ENCODE data around the gene NPTN. TPM values are rescaled to one million over a fixed set of nuclear protein-coding genes. Genes with fewer than 3 reads are reported as not detected.

The NPTN gene
- total RNA-seq, 2 experiments from 2014 or later, result 46.7 to 49.8 TPM

GRCh38 chr15:73631915-73632669 is 1.1 kb downstream of the NPTN start:
- peak overlapping the region; percentile 83 for H3K4me3 Mint-ChIP-seq
- peaks cover 49% of the 10 kb centered on the region for H3K4me1 Mint-ChIP-seq (ENCODE audit: low read depth)
- intact Hi-C loops (cut with micrococcal nuclease), result loop anchor here (1.0 to 10.0 kb wide), 5 partner anchors 62 to 847 kb away; partner anchors contain the start of genes NEO1, PML and STOML1
- POLR2A ChIA-PET, result interaction anchor here (0.6 to 0.7 kb wide), 3 partner anchors 9 to 1213 kb away, joined by 3 to 6 read pairs (median 3); no protein-coding TSS in a partner anchor
- CTCF ChIA-PET, result interaction anchor here (0.8 to 17.3 kb wide), 6 partner anchors 8 to 395 kb away, joined by 3 to 437 read pairs (median 4); partner anchors contain the start of gene CD276
- peak; percentile 27 for DNase-seq
- H3K9me3 Mint-ChIP-seq, result no peaks in the 10 kb centered on the region
- H3K36me3 Mint-ChIP-seq, result no peaks in the 10 kb centered on the region
- peak overlapping the region; percentile 52 for H3K27ac Mint-ChIP-seq
- H3K27me3 Mint-ChIP-seq, result peaks cover 2% of the 10 kb centered on the region

GRCh38 chr15:73630921-73631362 is 2.2 kb downstream of the NPTN start:
- no peak for DNase-seq
- Mint-ChIP-seq H3K4me3 (peak overlapping the region; percentile 38), H3K27me3 (no peaks in the 10 kb centered on the region), H3K4me1 (ENCODE audit: low read depth) (peaks cover 50% of the 10 kb centered on the region), H3K27ac (no peak overlapping the region), H3K9me3 (no peaks in the 10 kb centered on the region), H3K36me3 (no peaks in the 10 kb centered on the region)
- intact Hi-C loops (cut with micrococcal nuclease), result loop anchor here (1.0 to 10.0 kb wide), 4 partner anchors 61 to 576 kb away; partner anchors contain the start of genes NEO1, PML and STOML1
- ChIA-PET CTCF (interaction anchor here (1.0 to 17.3 kb wide), 6 partner anchors 12 to 69 kb away, joined by 3 to 437 read pairs (median 4); partner anchors contain the start of gene CD276), POLR2A (interaction anchor here (1.3 kb wide), 1 partner anchor 22 kb away, joined by 4 read pairs; no protein-coding TSS in a partner anchor)

DNA sequence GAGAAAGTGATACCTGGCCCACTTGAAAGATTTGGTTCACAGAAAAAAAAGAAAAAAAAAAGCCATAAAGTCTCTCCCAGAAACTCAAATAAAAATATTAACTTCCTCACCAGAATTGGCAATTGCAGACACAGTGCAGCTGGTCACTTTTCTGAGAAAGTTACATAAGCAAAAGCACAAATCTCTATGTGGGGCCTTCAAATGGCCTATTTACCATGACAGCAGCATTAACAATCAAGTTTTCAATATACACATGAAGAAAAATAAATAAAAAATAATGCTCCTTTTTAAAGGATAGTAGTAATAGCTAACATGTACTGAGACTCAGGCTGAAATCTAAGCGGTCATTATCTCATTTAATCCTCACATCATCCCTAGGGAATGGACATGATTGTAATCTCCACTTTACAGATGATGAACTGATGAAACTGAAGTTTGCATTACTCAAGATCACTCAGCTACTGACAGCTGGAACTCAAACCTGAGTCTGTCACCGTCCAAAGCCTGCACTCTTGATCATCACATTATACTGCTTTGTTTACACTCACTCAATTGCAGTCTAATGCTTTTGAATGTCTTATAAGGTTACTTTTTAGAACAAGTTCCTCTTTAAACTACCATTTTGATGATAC is 3.3 kb downstream of the NPTN start:
- no peaks in the 10 kb centered on the region for H3K36me3 Mint-ChIP-seq
- H3K9me3 Mint-ChIP-seq, result no peaks in the 10 kb centered on the region
- no peak overlapping the region for H3K27ac Mint-ChIP-seq
- no peak for DNase-seq
- no peaks in the 10 kb centered on the region for H3K27me3 Mint-ChIP-seq
- ChIA-PET CTCF (interaction anchor here (1.0 to 17.3 kb wide), 3 partner anchors 11 to 70 kb away, joined by 3 to 437 read pairs (median 125); no protein-coding TSS in a partner anchor), POLR2A (interaction anchor here (1.3 kb wide), 1 partner anchor 21 kb away, joined by 4 read pairs; no protein-coding TSS in a partner anchor)
- H3K4me1 Mint-ChIP-seq (ENCODE audit: low read depth), result peaks cover 52% of the 10 kb centered on the region
- no peak overlapping the region for H3K4me3 Mint-ChIP-seq
- intact Hi-C loops (cut with micrococcal nuclease), result loop anchor here (10.0 kb wide), 3 partner anchors 345 to 575 kb away; partner anchors contain the start of genes NEO1, PML and STOML1

- no peak overlapping the region for H3K4me3 Mint-ChIP-seq
- no peaks in the 10 kb centered on the region for H3K9me3 Mint-ChIP-seq
- peaks cover 52% of the 10 kb centered on the region for H3K4me1 Mint-ChIP-seq (ENCODE audit: low read depth)
- H3K36me3 Mint-ChIP-seq, result no peaks in the 10 kb centered on the region
- H3K27ac Mint-ChIP-seq, result no peak overlapping the region
- H3K27me3 Mint-ChIP-seq, result no peaks in the 10 kb centered on the region
- DNase-seq, result no peak
- ChIA-PET CTCF (interaction anchor here (10.2 to 17.3 kb wide), 2 partner anchors 68 to 71 kb away, joined by 125 to 437 read pairs; no protein-coding TSS in a partner anchor), POLR2A (no interaction called here)
- intact Hi-C loops (cut with micrococcal nuclease), result no loop called here
Observed at GRCh38 chr15:73628976-73629797, 4.0 kb downstream of the NPTN start.

DNA sequence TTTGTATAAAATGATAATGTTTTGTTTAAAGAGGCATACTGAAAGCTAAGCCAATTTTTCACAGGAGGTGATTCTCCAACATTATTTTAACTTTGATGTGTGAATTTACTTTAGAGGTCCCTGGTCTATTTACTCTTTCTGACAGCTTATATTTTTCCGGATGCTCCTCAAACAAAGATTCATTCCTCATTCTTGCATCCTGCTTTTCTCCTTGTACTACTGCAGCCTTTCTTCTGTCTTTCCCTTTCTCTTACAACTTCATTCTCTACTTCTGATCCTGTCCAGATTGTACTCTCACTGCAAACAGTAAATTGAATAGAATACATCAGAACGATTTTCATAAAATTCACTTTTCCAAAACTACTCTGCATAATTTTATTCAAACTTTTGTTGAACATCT is 5.1 kb downstream of the NPTN start:
- ChIA-PET CTCF (interaction anchor here (0.7 to 3.7 kb wide), 4 partner anchors 7 to 79 kb away, joined by 3 to 20 read pairs (median 6); no protein-coding TSS in a partner anchor), POLR2A (interaction anchor here (0.6 kb wide), 2 partner anchors 394 to 1489 kb away, joined by 3 read pairs; no protein-coding TSS in a partner anchor)
- Mint-ChIP-seq H3K27ac (no peak overlapping the region), H3K4me1 (ENCODE audit: low read depth) (peaks cover 48% of the 10 kb centered on the region), H3K36me3 (no peaks in the 10 kb centered on the region), H3K4me3 (no peak overlapping the region), H3K9me3 (no peaks in the 10 kb centered on the region), H3K27me3 (no peaks in the 10 kb centered on the region)
- DNase-seq, result no peak
- intact Hi-C loops (cut with micrococcal nuclease), result no loop called here

DNA sequence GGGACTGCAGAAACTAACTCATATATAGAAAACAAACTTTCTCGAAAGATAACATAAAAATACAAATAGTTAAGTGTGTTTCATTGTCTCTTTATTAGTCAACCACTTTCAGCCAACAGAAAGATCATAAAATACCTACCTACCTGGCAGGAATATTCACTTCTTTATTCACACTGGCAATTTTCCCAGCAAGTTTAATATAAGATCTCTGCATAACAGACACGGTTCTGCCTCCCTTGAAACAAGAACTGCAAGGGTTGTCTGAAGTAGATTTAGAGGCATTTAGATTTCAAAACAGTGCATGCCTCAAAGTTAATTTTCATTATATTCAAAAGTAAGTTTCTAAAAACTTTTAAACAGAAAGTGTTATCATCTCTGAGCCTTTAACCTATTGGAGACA is 7.1 kb downstream of the NPTN start:
- Mint-ChIP-seq H3K27ac (no peak overlapping the region), H3K4me1 (ENCODE audit: low read depth) (peaks cover 43% of the 10 kb centered on the region), H3K36me3 (no peaks in the 10 kb centered on the region), H3K4me3 (no peak overlapping the region), H3K9me3 (no peaks in the 10 kb centered on the region), H3K27me3 (no peaks in the 10 kb centered on the region)
- ChIA-PET CTCF (interaction anchor here (3.7 kb wide), 1 partner anchor 9 kb away, joined by 20 read pairs; no protein-coding TSS in a partner anchor), POLR2A (no interaction called here)
- intact Hi-C loops (cut with micrococcal nuclease), result no loop called here
- DNase-seq, result no peak

GRCh38 chr15:73624530-73624929 is 8.7 kb downstream of the NPTN start:
- CTCF ChIA-PET, result interaction anchor here (3.7 to 11.9 kb wide), 2 partner anchors 11 kb away, joined by 20 to 104 read pairs; no protein-coding TSS in a partner anchor
- no peaks in the 10 kb centered on the region for H3K9me3 Mint-ChIP-seq
- H3K27ac Mint-ChIP-seq, result no peak overlapping the region
- intact Hi-C loops (cut with micrococcal nuclease), result no loop called here
- H3K27me3 Mint-ChIP-seq, result no peaks in the 10 kb centered on the region
- peaks cover 42% of the 10 kb centered on the region for H3K4me1 Mint-ChIP-seq (ENCODE audit: low read depth)
- no peak overlapping the region for H3K4me3 Mint-ChIP-seq
- no peaks in the 10 kb centered on the region for H3K36me3 Mint-ChIP-seq
- POLR2A ChIA-PET, result no interaction called here
- DNase-seq, result no peak

- intact Hi-C loops (cut with micrococcal nuclease), result no loop called here
- Mint-ChIP-seq H3K27ac (no peak overlapping the region), H3K27me3 (no peaks in the 10 kb centered on the region), H3K36me3 (no peaks in the 10 kb centered on the region), H3K9me3 (no peaks in the 10 kb centered on the region), H3K4me3 (no peak overlapping the region), H3K4me1 (ENCODE audit: low read depth) (peaks cover 41% of the 10 kb centered on the region)
- no peak for DNase-seq
- ChIA-PET POLR2A (interaction anchor here (1.1 kb wide), 1 partner anchor 14 kb away, joined by 3 read pairs; no protein-coding TSS in a partner anchor), CTCF (interaction anchor here (11.9 kb wide), 1 partner anchor 14 kb away, joined by 104 read pairs; no protein-coding TSS in a partner anchor)
Observed at GRCh38 chr15:73621286-73621826, 11.8 kb downstream of the NPTN start.

GRCh38 chr15:73620078-73620477 is 13.1 kb downstream of the NPTN start:
- no peak overlapping the region for H3K4me3 Mint-ChIP-seq
- intact Hi-C loops (cut with micrococcal nuclease), result no loop called here

DNA sequence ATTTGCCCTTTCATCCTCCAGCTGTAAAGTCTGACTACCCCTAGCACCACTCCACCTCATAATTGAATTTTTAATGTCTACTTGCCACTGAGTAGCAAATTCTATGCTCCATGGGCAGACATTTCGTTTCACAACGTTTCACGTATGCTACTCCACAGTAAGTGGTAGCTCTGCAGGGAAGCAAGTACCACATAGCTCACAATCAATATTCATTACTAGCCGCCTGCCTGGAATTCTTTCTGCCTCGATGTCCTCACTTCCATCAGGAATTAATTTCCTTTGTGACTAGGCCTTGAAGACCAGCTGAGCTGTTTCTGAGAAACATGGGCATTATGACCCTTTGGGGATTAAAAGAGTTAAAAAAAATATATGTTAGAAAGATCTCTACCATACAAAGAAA is 15.3 kb downstream of the NPTN start:
- H3K27ac Mint-ChIP-seq, result no peak overlapping the region
- intact Hi-C loops (cut with micrococcal nuclease), result no loop called here
- no peak overlapping the region for H3K4me3 Mint-ChIP-seq
- CTCF ChIA-PET, result interaction anchor here (0.5 to 11.9 kb wide), 7 partner anchors 12 to 356 kb away, joined by 3 to 104 read pairs (median 4); no protein-coding TSS in a partner anchor
- H3K36me3 Mint-ChIP-seq, result no peaks in the 10 kb centered on the region
- POLR2A ChIA-PET, result interaction anchor here (0.9 kb wide), 1 partner anchor 9 kb away, joined by 3 read pairs; no protein-coding TSS in a partner anchor
- H3K4me1 Mint-ChIP-seq (ENCODE audit: low read depth), result peaks cover 42% of the 10 kb centered on the region
- no peaks in the 10 kb centered on the region for H3K9me3 Mint-ChIP-seq
- DNase-seq, result no peak
- no peaks in the 10 kb centered on the region for H3K27me3 Mint-ChIP-seq

More at GRCh38 chr15:73620078-73620477, 13.1 kb downstream of the NPTN start:
- no peak for DNase-seq
- no peak overlapping the region for H3K27ac Mint-ChIP-seq
- no peaks in the 10 kb centered on the region for H3K27me3 Mint-ChIP-seq
- ChIA-PET CTCF (interaction anchor here (1.0 to 11.9 kb wide), 5 partner anchors 13 to 85 kb away, joined by 3 to 104 read pairs (median 3); no protein-coding TSS in a partner anchor), POLR2A (no interaction called here)
- H3K4me1 Mint-ChIP-seq (ENCODE audit: low read depth), result peaks cover 42% of the 10 kb centered on the region
- no peaks in the 10 kb centered on the region for H3K9me3 Mint-ChIP-seq
- no peaks in the 10 kb centered on the region for H3K36me3 Mint-ChIP-seq

Data from activated CD4-positive, alpha-beta memory T cell treated with anti-CD3 and anti-CD28 coated beads for 36 hours (primary cell).